ENCODE measurements around the gene PRKCH. TPM values are rescaled to one million over a fixed set of nuclear protein-coding genes. Genes with fewer than 3 reads are reported as not detected.

The PRKCH gene
- polyA plus RNA-seq, 1 donor from 2014 or later = 2.0 TPM

DNA sequence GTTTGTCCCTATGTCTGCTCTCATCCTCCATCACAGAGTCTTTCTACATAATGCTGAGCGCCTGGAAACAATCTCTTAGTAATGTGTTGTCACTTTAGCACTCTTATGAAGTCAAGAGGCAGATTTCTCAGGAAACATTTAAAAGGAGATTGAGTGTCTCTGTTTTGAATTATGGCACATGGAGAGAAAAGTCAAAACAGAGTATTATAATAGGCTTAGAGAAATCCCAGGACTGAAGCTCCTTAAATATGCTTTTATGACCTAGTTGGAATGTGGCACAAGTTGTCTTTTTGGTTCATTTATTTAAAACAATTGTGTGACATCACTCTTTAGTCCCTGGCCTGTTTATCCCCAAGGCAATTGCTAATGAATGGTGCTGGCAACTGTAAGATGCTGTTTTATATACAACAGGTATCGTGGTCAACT is 256.1 kb downstream of the PRKCH start:
- Histone ChIP-seq H3K4me3 (ENCODE audit: low read length) (no peak overlapping the region), H3F3A (ENCODE audit: insufficient read depth, low read length, poor library complexity, severe bottlenecking) (no peaks in the 10 kb centered on the region), H4K20me1 (ENCODE audit: insufficient read depth) (no peaks in the 10 kb centered on the region), H3K9ac (ENCODE audit: low read length) (no peak overlapping the region), H3K36me3 (ENCODE audit: insufficient read depth, low read length) (no peaks in the 10 kb centered on the region), H3K79me2 (replicated peaks; ENCODE audit: insufficient read depth, low read length) (no peaks in the 10 kb centered on the region), H3K9me3 (ENCODE audit: low read length) (no peaks in the 10 kb centered on the region), H3K27ac (ENCODE audit: low read length) (no peak overlapping the region), H3K9me2 (ENCODE audit: insufficient read depth, low read length) (no peaks in the 10 kb centered on the region), H2AFZ (ENCODE audit: low read depth, low read length) (no peak overlapping the region), H3K4me2 (ENCODE audit: low read length) (no peak overlapping the region), H3K27me3 (ENCODE audit: insufficient read depth, low read depth, low read length) (no peaks in the 10 kb centered on the region)
- TF ChIP-seq POLR2AphosphoS5 (IDR thresholded peaks at IDR 0.05) = no peak
- TF ChIP-seq EP300 (conservative IDR thresholded peaks at IDR 0.05; ENCODE audit: poor library complexity, severe bottlenecking) = no peak
- no peak for TF ChIP-seq SMC3 (conservative IDR thresholded peaks at IDR 0.05; ENCODE audit: poor library complexity)
- TF ChIP-seq, protein P1, sequence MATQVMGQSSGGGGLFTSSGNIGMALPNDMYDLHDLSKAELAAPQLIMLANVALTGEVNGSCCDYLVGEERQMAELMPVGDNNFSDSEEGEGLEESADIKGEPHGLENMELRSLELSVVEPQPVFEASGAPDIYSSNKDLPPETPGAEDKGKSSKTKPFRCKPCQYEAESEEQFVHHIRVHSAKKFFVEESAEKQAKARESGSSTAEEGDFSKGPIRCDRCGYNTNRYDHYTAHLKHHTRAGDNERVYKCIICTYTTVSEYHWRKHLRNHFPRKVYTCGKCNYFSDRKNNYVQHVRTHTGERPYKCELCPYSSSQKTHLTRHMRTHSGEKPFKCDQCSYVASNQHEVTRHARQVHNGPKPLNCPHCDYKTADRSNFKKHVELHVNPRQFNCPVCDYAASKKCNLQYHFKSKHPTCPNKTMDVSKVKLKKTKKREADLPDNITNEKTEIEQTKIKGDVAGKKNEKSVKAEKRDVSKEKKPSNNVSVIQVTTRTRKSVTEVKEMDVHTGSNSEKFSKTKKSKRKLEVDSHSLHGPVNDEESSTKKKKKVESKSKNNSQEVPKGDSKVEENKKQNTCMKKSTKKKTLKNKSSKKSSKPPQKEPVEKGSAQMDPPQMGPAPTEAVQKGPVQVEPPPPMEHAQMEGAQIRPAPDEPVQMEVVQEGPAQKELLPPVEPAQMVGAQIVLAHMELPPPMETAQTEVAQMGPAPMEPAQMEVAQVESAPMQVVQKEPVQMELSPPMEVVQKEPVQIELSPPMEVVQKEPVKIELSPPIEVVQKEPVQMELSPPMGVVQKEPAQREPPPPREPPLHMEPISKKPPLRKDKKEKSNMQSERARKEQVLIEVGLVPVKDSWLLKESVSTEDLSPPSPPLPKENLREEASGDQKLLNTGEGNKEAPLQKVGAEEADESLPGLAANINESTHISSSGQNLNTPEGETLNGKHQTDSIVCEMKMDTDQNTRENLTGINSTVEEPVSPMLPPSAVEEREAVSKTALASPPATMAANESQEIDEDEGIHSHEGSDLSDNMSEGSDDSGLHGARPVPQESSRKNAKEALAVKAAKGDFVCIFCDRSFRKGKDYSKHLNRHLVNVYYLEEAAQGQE (IDR thresholded peaks at IDR 0.05; ENCODE audit: borderline replicate concordance) = no peak
- TF ChIP-seq, protein P2, sequence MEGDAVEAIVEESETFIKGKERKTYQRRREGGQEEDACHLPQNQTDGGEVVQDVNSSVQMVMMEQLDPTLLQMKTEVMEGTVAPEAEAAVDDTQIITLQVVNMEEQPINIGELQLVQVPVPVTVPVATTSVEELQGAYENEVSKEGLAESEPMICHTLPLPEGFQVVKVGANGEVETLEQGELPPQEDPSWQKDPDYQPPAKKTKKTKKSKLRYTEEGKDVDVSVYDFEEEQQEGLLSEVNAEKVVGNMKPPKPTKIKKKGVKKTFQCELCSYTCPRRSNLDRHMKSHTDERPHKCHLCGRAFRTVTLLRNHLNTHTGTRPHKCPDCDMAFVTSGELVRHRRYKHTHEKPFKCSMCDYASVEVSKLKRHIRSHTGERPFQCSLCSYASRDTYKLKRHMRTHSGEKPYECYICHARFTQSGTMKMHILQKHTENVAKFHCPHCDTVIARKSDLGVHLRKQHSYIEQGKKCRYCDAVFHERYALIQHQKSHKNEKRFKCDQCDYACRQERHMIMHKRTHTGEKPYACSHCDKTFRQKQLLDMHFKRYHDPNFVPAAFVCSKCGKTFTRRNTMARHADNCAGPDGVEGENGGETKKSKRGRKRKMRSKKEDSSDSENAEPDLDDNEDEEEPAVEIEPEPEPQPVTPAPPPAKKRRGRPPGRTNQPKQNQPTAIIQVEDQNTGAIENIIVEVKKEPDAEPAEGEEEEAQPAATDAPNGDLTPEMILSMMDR (IDR thresholded peaks at IDR 0.05; ENCODE audit: poor library complexity, severe bottlenecking) = no peak
- TF ChIP-seq RAD21 (conservative IDR thresholded peaks at IDR 0.05) = no peak
- TF ChIP-seq TAF1 (IDR thresholded peaks at IDR 0.05; ENCODE audit: low read depth) = no peak
- no peak for TF ChIP-seq MXI1 (conservative IDR thresholded peaks at IDR 0.05; ENCODE audit: poor library complexity, severe bottlenecking)
- no peak for TF ChIP-seq EZH2 (IDR thresholded peaks at IDR 0.05; ENCODE audit: borderline replicate concordance, insufficient read depth, low read length, poor library complexity, severe bottlenecking)

DNA sequence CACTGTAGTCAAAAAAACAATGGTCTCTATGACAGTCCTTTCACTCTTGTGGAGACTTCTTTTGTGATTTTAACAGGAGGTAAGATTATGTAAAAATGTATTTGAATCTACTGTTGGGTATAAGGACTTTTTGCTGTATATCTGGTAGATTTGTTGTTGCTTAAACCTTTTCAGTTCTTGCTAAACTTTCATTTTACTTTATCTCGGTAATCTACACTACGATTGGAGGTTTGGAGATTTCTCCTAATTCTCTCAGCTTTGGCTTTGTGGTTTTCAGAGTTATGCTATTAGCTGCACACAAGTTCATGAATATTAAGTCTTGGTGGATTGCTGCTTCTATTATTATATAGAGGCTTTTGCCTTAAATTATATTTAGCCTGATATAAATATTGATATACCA is 257.4 kb downstream of the PRKCH start:
- Histone ChIP-seq H3K9ac (ENCODE audit: low read length) (no peak overlapping the region), H3K79me2 (replicated peaks; ENCODE audit: insufficient read depth, low read length) (no peaks in the 10 kb centered on the region), H3K4me3 (ENCODE audit: low read length) (no peak overlapping the region), H3K9me2 (ENCODE audit: insufficient read depth, low read length) (no peaks in the 10 kb centered on the region), H3F3A (ENCODE audit: insufficient read depth, low read length, poor library complexity, severe bottlenecking) (no peaks in the 10 kb centered on the region), H4K20me1 (ENCODE audit: insufficient read depth) (no peaks in the 10 kb centered on the region), H2AFZ (ENCODE audit: low read depth, low read length) (no peak overlapping the region), H3K27ac (ENCODE audit: low read length) (no peak overlapping the region), H3K27me3 (ENCODE audit: insufficient read depth, low read depth, low read length) (no peaks in the 10 kb centered on the region), H3K36me3 (ENCODE audit: insufficient read depth, low read length) (no peaks in the 10 kb centered on the region), H3K9me3 (ENCODE audit: low read length) (no peaks in the 10 kb centered on the region), H3K4me2 (ENCODE audit: low read length) (no peak overlapping the region)
- TF ChIP-seq, protein P2 (IDR thresholded peaks at IDR 0.05; ENCODE audit: poor library complexity, severe bottlenecking) = no peak
- TF ChIP-seq SMC3 (conservative IDR thresholded peaks at IDR 0.05; ENCODE audit: poor library complexity) = no peak
- no peak for TF ChIP-seq MXI1 (conservative IDR thresholded peaks at IDR 0.05; ENCODE audit: poor library complexity, severe bottlenecking)
- TF ChIP-seq TAF1 (IDR thresholded peaks at IDR 0.05; ENCODE audit: low read depth) = no peak
- no peak for TF ChIP-seq RAD21 (conservative IDR thresholded peaks at IDR 0.05)
- no peak for TF ChIP-seq EZH2 (IDR thresholded peaks at IDR 0.05; ENCODE audit: borderline replicate concordance, insufficient read depth, low read length, poor library complexity, severe bottlenecking)
- TF ChIP-seq POLR2AphosphoS5 (IDR thresholded peaks at IDR 0.05) = no peak
